Tibial artery (tissue), 4 donors: ENCODE results near the gene MEDAG.

Experiments used
- DNase-seq, 2 donors: peaks; one replicate each; pipeline ENCODE4 v3.0.0-alpha.2; 2019
- H3K27ac ChIP-seq, 2 donors: fragments of 200-600 bp; sonication (generic) in 1 of 2; 1 replicate in 1 of 2; 2 replicates in 1 of 2; pipeline ENCODE4 v1.5.1; 2018 to 2019; ENCODE audit warnings: mild to moderate bottlenecking in 1 of 2
- H3K27me3 ChIP-seq, 2 donors: fragments of 200-600 bp; sonication (generic) in 1 of 2; one replicate each; pipeline versions ENCODE4 v1.5.1 to v1.6.0; 2016 to 2019
- H3K36me3 ChIP-seq, 3 donors: fragments of 200-600 bp; sonication (generic) in 2 of 3; one replicate each; pipeline ENCODE4 v1.5.1; 2016 to 2019; ENCODE audit warnings: mild to moderate bottlenecking in 2 of 3
- H3K4me1 ChIP-seq, 4 donors: fragments of 200-600 bp; sonication (generic) in 2 of 4; 1 replicate in 3 of 4; 2 replicates in 1 of 4; pipeline ENCODE4 v1.5.1; 2016 to 2019
- H3K4me3 ChIP-seq, 2 donors: fragments of 200-600 bp; sonication (generic) in 1 of 2; 1 replicate in 1 of 2; 2 replicates in 1 of 2; pipeline ENCODE4 v1.5.1; 2018 to 2019; ENCODE audit warnings: mild to moderate bottlenecking in 2 of 2
- H3K9me3 ChIP-seq, 3 donors: fragments of 200-600 bp; sonication (generic) in 1 of 3; one replicate each; pipeline ENCODE4 v1.5.1; 2016 to 2019
- CTCF ChIP-seq, 2 experiments: fragments of 200-600 bp in 1 of 2; fragments of 450-650 bp in 1 of 2; IDR thresholded peaks; one replicate each; pipeline ENCODE4 v1.5.1; 2017 to 2019; ENCODE audit warnings: antibody characterized with exemption in 2 of 2, mild to moderate bottlenecking in 1 of 2, moderate library complexity in 1 of 2
- intact Hi-C: fragments of 100-400 bp; cut with DNase I; formaldehyde crosslinking; loops from one replicate; pipeline ENCODE4 v1.15.0; 2023; ENCODE audit warnings: low total_unique reads

The MEDAG gene

GRCh38 chr13:30934381-30934780 lies 28.3 kb downstream of the MEDAG start:
- Histone ChIP-seq H3K9me3 (peaks cover 0 to 10% (median 0%) of the 10 kb centered on the region in 3 donors), H3K4me3 (no peak overlapping the region), H3K36me3 (no peaks in the 10 kb centered on the region), H3K27ac (no peak overlapping the region), H3K4me1 (peaks cover 0 to 7% (median 0%) of the 10 kb centered on the region in 4 donors), H3K27me3 (peaks cover 0 to 5% of the 10 kb centered on the region in 2 donors)
- intact Hi-C loops: no loop called here
- DNase-seq: no peak
- no peak for TF ChIP-seq CTCF (IDR thresholded peaks at IDR 0.05)

GRCh38 chr13:30934803-30935202 lies 28.7 kb downstream of the MEDAG start:
- intact Hi-C loops: no loop called here
- no peak for DNase-seq
- peaks cover 0 to 7% (median 0%) of the 10 kb centered on the region in 4 donors for H3K4me1 ChIP-seq
- peaks cover 0 to 5% of the 10 kb centered on the region in 2 donors for H3K27me3 ChIP-seq
- no peak overlapping the region for H3K4me3 ChIP-seq
- no peaks in the 10 kb centered on the region for H3K36me3 ChIP-seq
- no peak for TF ChIP-seq CTCF (IDR thresholded peaks at IDR 0.05)
- H3K9me3 ChIP-seq: peaks cover 0 to 10% (median 0%) of the 10 kb centered on the region in 3 donors
- no peak overlapping the region for H3K27ac ChIP-seq

GRCh38 chr13:30936971-30937370 lies 30.9 kb downstream of the MEDAG start:
- intact Hi-C loops: no loop called here
- no peak for TF ChIP-seq CTCF (IDR thresholded peaks at IDR 0.05)

GRCh38 chr13:30943881-30944280 lies 37.8 kb downstream of the MEDAG start:
- H3K9me3 ChIP-seq: no peaks in the 10 kb centered on the region

More at GRCh38 chr13:30936971-30937370, 30.9 kb downstream of the MEDAG start:
- Histone ChIP-seq H3K36me3 (no peaks in the 10 kb centered on the region), H3K4me3 (no peak overlapping the region), H3K27ac (no peak overlapping the region), H3K27me3 (peaks cover 0 to 5% of the 10 kb centered on the region in 2 donors), H3K4me1 (peaks cover 0 to 7% (median 0%) of the 10 kb centered on the region in 4 donors), H3K9me3 (peaks cover 0 to 10% (median 0%) of the 10 kb centered on the region in 3 donors)
- no peak for DNase-seq

GRCh38 chr13:30957258-30957943 lies 51.3 kb downstream of the MEDAG start:
- intact Hi-C loops: no loop called here
- no peak for TF ChIP-seq CTCF (IDR thresholded peaks at IDR 0.05)
- Histone ChIP-seq H3K4me3 (no peak overlapping the region), H3K36me3 (no peaks in the 10 kb centered on the region), H3K27me3 (no peaks in the 10 kb centered on the region), H3K27ac (no peak overlapping the region), H3K9me3 (peaks cover 0 to 7% (median 4%) of the 10 kb centered on the region in 3 donors), H3K4me1 (no peaks in the 10 kb centered on the region)
- no peak for DNase-seq

More at GRCh38 chr13:30943881-30944280, 37.8 kb downstream of the MEDAG start:
- H3K4me1 ChIP-seq: no peaks in the 10 kb centered on the region
- no peaks in the 10 kb centered on the region for H3K36me3 ChIP-seq
- H3K27ac ChIP-seq: no peak overlapping the region
- no peak overlapping the region for H3K4me3 ChIP-seq
- TF ChIP-seq CTCF (IDR thresholded peaks at IDR 0.05): no peak
- H3K27me3 ChIP-seq: no peaks in the 10 kb centered on the region
- no peak for DNase-seq
- intact Hi-C loops: no loop called here
